HG03095 (cell line): ENCODE data around the gene CACNA1G.

Experiments used
- ATAC-seq: cut with Tn5 transposase; IDR thresholded peaks from one replicate; pipeline ENCODE4 v1.9.1; 2021; ENCODE audit warnings: moderate library complexity; ENCODE audit not compliant: unreplicated experiment

The CACNA1G gene

DNA sequence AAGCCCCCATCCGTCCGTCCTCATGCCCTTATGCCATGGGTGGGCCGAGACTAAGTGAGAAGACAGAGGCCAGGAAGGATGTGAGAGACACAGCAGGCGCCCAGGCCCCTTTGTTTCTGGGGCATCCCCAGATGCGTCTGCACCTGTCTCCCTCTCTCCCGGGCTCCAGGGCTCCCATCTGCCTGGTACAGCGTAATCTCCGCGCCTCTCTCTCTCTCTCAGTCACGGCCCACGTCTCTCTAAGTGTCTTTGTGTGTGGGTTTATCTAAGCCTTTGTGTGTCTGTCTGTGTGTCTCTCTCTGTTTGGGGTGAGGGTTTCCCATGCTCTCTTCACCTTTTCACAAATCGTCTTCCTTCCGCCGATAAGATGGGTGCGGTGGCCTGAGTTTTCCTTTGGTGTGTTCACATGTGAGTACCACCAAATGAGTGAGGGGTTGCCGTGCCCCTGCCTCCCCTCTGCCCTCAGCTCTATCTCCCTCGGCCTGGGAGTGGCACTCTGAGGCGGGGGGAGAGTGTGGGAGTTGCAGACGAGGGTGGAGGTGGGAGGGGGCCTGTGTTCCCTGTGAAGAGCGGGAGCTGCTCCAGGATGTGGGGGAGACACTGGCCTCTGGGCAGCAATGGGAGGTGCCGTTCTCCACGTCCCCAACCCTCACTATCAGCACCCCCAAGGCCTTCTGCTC is 48.3 kb downstream of the CACNA1G start:
- ATAC-seq = no peak

DNA sequence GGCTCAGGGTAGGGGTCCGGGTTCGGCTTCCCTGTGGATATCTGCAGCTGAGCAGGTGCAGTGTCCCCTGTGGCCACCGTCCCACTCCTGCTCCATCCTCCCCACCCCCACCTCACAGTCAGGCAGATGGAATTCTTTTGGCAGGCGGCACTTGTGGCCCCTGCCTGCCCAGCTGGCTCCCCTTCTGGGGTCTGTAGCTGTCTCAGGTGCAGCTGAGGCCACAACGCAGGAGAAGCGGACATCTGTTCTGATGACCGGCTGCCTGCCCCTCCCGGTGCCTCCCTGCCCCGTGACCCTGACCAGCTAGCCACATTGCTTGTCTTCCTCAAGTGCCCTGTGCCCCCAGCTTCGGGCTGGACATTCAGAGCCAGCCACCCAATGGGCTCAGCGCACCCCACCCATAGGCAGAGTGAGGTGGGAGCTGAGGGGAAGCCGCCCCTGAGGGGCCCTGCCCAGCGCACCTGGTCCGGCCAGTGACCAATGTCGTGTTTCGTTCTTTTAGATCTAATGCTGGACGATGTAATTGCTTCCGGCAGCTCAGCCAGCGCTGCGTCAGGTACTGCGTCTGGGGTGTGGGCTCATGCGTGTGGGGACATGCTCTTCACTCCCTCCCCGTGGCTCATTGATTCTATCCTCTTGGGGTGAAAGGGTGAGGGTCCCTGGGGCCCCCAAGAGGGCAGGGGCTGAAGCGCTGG is 49.0 kb downstream of the CACNA1G start:
- no peak for ATAC-seq

GRCh38 chr17:50611634-50612033 is 51.1 kb downstream of the CACNA1G start:
- no peak for ATAC-seq

GRCh38 chr17:50612281-50612680 is 51.8 kb downstream of the CACNA1G start:
- no peak for ATAC-seq

- ATAC-seq = no peak
Measured at GRCh38 chr17:50613007-50613992, 52.8 kb downstream of the CACNA1G start.

DNA sequence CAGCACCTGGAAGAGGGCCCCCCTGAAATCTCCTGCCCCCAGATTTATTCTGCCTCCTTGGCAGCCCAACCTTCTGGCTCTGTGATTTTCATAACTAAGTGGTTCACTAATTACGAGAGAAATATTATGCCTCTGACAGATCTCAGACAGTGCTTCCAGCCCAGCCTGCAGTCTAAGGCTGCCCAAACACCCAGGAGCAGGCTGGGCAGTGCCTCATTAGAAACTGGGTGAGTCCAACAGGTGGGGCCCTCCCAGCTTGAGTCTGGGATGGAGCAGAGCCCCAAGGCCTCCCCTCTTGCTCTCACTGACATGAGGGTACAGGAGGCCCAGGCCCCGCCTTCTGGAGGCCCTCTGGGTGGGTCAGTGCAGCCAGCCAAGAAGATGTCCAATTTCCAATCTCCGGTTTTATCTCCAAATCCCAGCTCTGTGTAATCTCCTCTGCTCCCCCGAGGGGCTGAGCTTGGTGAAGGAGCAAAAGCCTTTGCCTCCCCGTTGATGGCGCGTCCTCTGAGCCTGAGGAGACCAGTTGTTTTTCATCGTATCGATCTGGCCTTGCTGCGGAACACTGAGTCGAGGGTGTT is 54.0 kb downstream of the CACNA1G start:
- no peak for ATAC-seq

GRCh38 chr17:50615828-50616227 is 55.3 kb downstream of the CACNA1G start:
- no peak for ATAC-seq

DNA sequence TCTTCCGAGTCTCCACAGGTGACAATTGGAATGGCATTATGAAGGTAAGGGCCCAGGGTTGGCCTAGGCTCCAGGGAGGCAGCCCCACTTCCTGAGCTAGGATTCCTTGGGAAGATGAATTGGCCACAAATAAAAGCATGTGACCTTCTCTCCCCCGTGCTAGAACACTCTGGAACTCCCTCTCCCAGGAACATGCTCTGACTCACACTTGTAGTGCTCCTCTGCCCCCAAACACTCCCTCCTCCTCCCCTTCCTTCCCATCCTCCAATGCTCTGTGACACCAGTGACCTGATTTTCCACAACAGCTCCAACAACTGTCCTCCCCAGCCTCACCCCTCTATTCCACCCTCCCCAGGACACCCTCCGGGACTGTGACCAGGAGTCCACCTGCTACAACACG is 57.8 kb downstream of the CACNA1G start:
- ATAC-seq = no peak

DNA sequence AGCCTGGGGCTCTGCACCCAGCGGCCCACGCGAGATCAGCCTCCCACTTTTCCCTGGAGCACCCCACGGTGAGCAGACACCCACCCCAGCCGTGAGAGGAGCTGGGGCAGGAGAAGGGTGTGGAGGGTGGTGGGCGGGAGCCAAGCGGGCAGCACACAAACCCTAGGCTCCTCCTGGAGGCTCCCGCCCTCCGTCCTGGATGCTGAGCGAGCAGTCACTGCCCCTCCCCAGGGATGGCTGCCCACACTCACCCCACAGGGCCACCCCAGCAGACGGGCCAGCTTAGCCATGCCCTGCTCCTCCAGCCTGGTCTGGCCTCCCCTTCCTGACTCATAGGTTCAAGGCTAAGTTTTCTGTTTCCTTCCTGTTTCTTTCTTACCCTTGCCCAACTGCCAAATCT is 58.4 kb downstream of the CACNA1G start:
- ATAC-seq = no peak

DNA sequence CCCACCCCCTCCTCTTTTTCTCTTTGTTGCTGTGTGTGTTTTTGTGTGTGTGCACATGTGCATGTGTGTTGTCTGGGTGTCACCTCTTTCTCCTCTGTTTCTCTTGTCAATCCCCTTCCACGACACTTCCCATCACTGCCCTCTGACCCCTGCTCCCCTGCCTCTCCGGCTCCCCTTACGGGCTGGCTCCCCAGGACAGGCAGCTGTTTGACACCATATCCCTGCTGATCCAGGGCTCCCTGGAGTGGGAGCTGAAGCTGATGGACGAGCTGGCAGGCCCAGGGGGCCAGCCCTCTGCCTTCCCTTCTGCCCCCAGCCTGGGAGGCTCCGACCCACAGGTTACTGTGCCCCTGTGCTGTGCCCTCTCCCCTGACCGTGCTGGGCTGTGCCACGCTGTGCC is 59.0 kb downstream of the CACNA1G start:
- ATAC-seq = no peak

DNA sequence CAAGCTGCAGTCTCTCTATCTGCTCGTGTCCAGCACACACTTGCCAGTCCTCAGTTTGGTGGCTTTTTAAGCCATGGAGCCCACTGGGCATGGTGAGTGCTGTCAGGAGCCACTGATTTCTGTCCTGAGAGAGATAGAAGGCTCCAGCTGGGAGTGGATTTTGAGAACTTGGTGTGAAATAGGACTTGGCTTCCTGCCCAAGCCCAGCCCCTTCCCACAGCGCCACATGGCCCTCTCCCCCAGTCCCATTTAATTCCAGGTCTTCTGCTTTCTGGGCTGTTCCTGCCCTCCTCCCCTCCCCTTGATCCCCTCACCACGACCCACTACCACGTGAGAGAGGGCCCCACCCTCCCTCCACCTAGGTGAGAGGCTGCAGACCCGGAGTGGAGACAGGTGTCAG is 59.7 kb downstream of the CACNA1G start:
- no peak for ATAC-seq

- ATAC-seq = no peak
Measured at GRCh38 chr17:50620858-50621257, 60.3 kb downstream of the CACNA1G start.

DNA sequence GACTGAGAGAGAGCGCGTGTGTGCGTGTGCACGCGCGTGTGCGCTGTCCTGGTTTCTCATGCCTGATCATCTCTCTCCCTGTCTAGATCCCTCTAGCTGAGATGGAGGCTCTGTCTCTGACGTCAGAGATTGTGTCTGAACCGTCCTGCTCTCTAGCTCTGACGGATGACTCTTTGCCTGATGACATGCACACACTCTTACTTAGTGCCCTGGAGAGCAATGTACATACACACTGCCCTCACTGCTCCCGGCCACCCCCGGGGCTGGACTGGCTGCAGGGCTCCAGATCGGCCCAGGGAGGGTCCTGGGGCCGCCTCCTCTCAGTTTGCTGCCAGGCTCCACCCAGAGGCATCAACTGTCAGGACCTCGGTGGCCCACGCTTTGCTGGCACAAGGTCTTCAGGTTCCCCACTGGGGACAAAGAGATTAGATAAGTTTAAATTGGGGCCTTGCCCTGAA is 61.1 kb downstream of the CACNA1G start:
- ATAC-seq = no peak

GRCh38 chr17:50624321-50624934 is 63.9 kb downstream of the CACNA1G start:
- no peak for ATAC-seq

- ATAC-seq = no peak
Measured at GRCh38 chr17:50625032-50625871, 64.7 kb downstream of the CACNA1G start.

- no peak for ATAC-seq
Measured at GRCh38 chr17:50626037-50626574, 65.6 kb downstream of the CACNA1G start.

GRCh38 chr17:50627036-50627781 is 66.7 kb downstream of the CACNA1G start:
- no peak for ATAC-seq

- no peak for ATAC-seq
Measured at GRCh38 chr17:50627782-50628601, 67.5 kb downstream of the CACNA1G start.
